Kasumi-1 (cell line): ENCODE measurements around the gene KCNQ1.

Experiments used
- DNase-seq, 2 experiments: peaks; one replicate each; lab custom pipeline; 2025; lab: John Stamatoyannopoulos, UW

KCNQ1 gene

DNA sequence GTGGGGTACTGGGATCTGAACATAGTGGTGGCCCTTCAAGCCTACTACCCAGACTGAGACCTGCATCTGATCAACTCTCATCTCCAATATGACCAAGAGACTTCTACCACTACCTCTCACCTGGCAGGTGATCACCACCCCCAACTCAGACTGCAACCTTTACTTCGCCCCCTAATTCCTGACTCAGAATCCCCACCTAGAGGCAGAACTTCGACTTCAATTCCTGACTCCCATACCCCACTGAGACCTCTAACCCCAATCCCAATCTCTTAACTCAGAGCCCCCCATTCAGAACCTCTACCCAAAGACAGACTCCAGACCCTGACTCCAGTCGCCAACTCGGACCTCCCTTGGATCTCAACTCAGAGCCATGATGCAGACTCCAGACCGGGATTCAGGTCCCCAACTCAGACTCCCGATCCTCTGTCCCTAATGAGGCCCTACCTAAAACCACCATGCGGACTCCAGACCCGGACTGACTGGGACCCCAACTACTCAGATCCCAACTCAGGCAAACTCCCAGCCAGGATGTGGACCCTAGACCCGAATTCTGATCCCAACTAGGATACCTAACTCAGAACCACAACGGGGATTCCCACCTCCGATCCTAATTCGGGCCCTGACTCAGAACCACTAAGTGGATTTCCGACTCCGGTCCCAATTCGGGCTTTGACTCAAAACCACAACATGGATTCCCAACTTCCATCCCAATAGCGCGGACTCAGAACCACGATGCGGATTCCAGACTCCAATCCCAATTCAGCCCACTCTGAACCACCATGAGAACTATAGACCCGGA, 253.8 kb downstream of the KCNQ1 start:
- no peak for DNase-seq

- DNase-seq: no peak
These were observed 254.3 kb downstream of the KCNQ1 start for GRCh38 chr11:2699185-2699530.

- peak; percentile 79 to 81 for DNase-seq
These were observed 255.0 kb downstream of the KCNQ1 start, which contains the start of gene KCNQ1OT1 for GRCh38 chr11:2699531-2700414. TSS of gene KCNQ1OT1 (minus strand) at chr11:2699994.

DNA sequence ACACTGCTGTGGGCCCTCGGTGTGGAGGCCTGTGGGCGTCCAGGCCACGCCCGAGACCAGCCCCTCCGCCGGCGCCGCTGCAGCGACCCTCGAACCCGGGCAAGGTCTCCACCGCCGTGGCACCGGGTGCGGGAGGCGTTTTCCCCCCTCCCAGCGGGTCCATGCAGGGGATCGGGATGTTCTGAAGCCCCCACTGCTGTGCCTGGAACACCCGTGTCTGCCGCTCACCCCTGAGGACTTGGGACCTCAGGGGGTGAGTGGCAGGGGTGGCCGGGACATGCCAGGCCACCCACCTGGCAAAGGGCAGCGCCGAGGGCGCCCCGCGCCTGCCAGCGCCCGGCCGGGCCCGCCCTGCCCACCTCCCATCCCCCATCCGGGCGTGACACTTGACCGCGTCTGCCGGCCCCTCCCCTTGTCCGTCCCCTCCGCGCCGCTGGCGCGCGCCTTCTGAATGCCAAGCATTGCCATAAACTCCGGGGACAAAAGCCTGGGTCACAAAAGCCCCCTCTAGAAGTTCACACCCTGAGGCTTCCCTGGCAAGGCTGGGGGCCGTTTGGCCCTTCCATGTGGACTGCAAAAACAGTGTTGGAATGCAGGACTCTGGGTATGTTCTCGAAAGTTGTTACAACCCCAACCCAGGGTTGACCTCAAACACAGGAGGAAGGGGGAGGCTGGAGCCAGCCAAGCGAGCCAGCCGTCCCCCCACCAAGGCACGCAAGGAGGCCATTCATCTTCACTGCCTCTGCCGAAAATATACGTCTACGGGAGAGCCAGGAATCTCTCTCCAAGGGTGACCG, 255.8 kb downstream of the KCNQ1 start:
- DNase-seq: peak; percentile 14

DNA sequence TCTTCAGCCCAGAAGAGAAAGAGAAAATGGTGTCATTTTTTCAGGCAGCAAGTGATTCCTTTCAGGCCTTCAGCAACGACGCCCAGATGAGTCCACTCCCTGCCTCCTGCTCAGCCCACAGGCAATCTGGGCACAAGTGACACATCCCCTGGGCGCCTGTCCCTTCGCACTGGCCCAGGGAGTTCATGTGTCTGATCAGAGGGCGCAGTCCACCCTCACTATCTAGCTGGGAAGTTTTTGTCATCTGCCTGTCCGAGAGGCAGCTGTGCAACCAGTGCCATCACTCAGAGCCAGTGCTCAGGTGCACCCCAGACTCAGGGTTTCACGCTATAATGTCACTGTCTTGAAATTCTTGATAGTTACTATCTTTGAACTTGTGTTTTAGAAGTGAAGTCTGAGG, 256.4 kb downstream of the KCNQ1 start:
- no peak for DNase-seq

- no peak for DNase-seq
These were observed 257.2 kb downstream of the KCNQ1 start for GRCh38 chr11:2701898-2702434.

- DNase-seq: no peak
These were observed 258.1 kb downstream of the KCNQ1 start for GRCh38 chr11:2702771-2703362.

DNA sequence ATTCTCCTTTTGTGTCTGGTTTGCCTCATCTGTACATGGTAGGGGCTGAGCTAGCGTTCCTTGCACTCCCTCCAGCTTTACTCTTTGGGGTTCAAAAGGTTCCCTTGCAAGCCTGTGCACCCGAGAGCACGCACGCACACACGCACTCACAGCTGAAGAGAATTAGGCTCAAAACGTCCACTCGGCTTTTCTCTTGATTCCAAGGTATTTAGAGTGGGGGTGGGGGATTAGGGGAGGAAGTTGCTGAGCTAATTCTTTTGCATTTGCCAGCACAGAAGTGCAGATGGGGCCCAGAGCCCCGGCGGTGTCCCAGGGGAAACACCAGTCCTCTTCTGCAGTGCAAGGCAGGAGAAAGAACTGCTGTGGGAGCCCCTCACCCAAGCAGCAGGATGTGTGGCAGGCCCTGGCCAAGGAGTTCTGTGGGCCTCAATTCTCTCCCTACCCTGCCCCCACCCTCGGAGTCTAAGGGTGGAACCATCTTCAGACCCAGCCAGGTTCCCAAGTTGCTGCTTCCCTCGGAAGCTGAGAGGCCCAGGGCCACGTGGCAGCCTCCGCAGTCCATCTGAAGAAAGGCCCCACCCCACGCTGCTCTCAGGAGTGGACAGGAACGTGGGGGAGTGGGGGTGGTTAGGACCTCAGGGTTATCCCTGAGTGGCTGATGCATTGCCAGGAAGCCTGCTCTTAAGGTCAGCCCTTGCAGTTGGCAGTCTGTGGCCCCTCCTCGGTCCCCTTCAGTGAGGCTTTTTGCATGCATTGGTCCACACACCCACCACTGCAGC, 258.7 kb downstream of the KCNQ1 start:
- DNase-seq: no peak

DNA sequence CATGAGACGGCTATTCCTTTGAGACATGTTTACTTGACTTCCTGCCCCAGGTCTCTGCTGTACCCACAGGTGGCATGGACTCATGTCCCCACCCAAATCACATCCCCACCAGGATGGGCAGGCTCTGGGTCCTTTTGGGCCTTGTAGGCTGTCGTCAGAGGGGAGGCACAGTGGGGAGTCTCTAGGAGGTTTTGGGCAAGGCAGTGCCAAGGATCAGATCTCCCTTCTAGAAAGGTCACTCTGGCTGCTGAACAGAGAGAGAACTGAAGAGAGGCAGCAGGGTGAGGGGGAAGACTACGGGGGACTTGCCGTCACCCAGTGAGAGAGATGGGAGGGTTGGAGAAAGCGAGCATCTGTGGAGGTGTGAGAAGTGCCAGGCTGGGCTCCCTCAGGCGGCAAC, 259.5 kb downstream of the KCNQ1 start:
- DNase-seq: no peak

GRCh38 chr11:2704896-2705606, 260.2 kb downstream of the KCNQ1 start:
- no peak for DNase-seq

DNA sequence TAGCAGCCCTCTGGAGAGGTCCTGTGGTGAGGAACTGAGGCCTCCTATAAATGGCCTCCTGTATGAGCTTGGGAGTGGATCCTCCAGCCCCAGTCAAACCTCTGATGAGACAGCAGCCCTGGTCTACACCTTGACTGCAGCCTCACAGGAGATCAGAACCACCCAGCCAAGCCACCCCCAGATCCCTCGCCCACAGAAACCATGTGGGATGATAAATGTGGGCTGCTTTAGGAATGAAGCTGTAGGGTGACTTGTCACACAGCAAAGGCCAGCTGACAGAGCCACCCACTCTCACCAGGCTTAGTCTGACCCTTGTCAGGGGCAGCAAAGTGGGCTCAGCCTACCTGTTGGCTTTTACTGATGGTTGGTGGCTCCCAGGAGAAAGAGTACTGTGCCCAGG, 261.5 kb downstream of the KCNQ1 start:
- no peak for DNase-seq

- DNase-seq: no peak
These were observed 262.9 kb downstream of the KCNQ1 start for GRCh38 chr11:2707736-2708135.

- DNase-seq: no peak
These were observed 263.4 kb downstream of the KCNQ1 start for GRCh38 chr11:2708151-2708581.

GRCh38 chr11:2708757-2709281, 264.0 kb downstream of the KCNQ1 start:
- DNase-seq: no peak

DNA sequence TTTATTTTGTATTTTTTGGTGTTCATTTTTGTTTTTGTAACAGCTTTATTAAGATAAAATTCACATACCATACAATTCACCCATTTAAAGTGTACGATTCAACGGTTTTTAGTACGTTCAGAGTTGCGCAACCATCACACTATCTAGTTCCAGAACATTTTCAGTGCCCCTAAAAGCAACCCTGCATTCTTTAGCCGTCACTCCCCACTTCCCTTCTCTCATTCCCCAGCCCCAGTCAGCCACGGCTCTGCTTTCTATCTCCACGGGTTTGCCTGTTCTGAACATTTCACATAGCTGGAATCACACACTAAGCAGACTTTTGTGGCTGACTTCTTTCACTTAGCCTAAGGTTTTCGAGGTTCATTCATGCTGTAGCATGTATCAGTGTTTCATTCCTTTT, 264.6 kb downstream of the KCNQ1 start:
- no peak for DNase-seq

DNA sequence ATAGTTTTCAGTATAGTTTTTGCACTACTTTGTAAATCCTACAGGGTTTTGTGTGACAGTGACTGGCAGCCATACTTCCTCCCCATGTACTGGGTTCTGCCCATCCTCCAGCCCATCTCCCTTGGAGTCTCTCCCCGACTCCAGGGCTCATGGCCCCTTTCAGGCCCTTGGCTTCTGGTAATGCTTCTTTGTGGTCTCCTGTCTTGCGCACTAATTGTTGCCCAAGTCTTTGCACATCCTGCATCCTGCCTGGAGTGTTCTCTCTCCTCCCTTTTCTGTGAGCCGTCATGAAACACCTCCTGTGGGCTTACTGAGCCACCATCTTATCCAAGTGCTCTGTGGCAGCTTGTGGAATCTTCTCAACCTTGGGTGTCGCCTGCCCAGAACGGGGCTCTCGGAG, 266.4 kb downstream of the KCNQ1 start:
- peak; percentile 24 to 32 for DNase-seq

DNA sequence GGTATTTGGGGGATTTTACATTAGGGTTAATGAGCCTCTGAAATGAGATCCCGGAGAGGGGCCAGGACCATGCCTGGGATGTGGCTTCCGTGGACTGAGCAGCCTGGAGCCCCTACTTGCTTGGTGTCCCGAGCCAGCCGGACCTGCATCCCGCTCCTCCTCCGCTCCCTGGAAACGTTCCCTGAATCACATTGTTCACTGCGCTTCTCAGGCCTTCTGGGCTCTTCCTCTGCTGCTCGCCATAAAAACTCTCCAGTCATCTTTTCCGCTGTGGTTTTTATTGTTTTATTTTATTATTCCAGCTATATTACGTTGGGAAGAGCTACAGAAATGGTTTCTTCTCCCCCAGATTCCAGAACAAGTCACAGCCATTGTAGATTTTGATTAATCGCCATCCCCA, 268.3 kb downstream of the KCNQ1 start:
- no peak for DNase-seq

DNA sequence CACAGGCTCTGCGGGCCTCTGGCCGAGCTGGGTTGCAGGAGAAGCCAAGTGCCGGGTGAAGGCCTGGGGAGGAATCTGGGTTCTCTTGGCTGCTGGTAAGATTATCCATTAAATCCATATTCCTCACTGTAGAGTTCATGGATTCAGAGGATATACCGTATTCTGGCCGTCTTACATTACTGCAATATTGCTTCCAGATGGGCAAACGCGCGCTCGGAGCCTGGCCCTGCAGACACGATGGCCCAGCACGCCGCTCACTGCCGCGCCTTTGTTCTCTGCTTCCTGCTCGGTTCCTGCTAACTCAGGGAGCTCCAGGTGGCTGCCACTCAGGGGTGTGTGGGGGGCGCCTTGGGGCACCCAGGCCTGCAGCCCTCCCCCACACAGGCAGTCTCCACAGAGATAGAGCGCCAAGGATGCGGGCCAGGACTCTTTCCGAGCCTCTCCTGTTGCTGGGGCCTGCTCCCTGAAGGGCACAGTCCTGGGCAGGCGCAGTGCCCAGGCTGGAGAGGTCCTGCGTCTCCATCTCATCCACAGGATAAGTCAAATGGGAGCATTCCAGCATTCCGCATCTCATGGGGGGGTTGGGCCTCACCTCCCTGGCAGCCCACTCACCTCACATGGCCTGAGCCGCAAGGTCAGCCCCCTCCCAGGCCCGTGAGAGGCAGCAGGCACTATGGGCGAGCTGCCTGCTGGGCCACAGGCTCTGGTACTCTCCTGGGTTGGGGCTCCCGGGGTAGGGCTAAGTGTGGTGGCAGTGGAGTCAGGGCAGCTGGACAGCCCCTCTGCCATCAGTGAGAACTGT, 269.1 kb downstream of the KCNQ1 start:
- DNase-seq: no peak

- DNase-seq: no peak
These were observed 269.6 kb downstream of the KCNQ1 start for GRCh38 chr11:2714463-2714800.
